LNCaP clone FGC (cell line): ENCODE results near the gene BABAM2.

ENCODE experiments used
- DNase-seq: peaks from one replicate; pipeline ENCODE4 v3.0.0-alpha.2; 2011; ENCODE audit warnings: low read depth
- H3K4me3 ChIP-seq: 2 replicates; pipeline ENCODE4 v1.5.1; 2011; ENCODE audit warnings: mild to moderate bottlenecking, low read depth, low read length, control low read depth
- CTCF ChIP-seq: IDR thresholded peaks from 2 replicates; pipeline ENCODE4 v1.5.1; 2012; ENCODE audit warnings: mild to moderate bottlenecking; ENCODE audit not compliant: control insufficient read depth, insufficient read depth; ENCODE audit errors: extremely low read depth

Gene BABAM2

GRCh38 chr2:28286678-28287077 lies 396.1 kb downstream of the BABAM2 start:
- no peak for DNase-seq
- H3K4me3 ChIP-seq = no peak overlapping the region
- TF ChIP-seq CTCF = no peak

GRCh38 chr2:28287256-28287915 lies 396.9 kb downstream of the BABAM2 start:
- DNase-seq = no peak
- no peak overlapping the region for H3K4me3 ChIP-seq
- no peak for TF ChIP-seq CTCF

- H3K4me3 ChIP-seq = no peak overlapping the region
- no peak for TF ChIP-seq CTCF
- no peak for DNase-seq
These were observed 398.1 kb downstream of the BABAM2 start for GRCh38 chr2:28288620-28289019.

GRCh38 chr2:28291811-28292440 lies 401.4 kb downstream of the BABAM2 start:
- no peak overlapping the region for H3K4me3 ChIP-seq
- TF ChIP-seq CTCF = no peak
- no peak for DNase-seq

- DNase-seq = no peak
These were observed 402.0 kb downstream of the BABAM2 start for GRCh38 chr2:28292491-28292890.

GRCh38 chr2:28293416-28293815 lies 402.9 kb downstream of the BABAM2 start:
- no peak for TF ChIP-seq CTCF
- no peak for DNase-seq
- H3K4me3 ChIP-seq = no peak overlapping the region

More at GRCh38 chr2:28292491-28292890, 402.0 kb downstream of the BABAM2 start:
- TF ChIP-seq CTCF = no peak
- no peak overlapping the region for H3K4me3 ChIP-seq

GRCh38 chr2:28294451-28294850 lies 403.9 kb downstream of the BABAM2 start:
- no peak for DNase-seq
- H3K4me3 ChIP-seq = no peak overlapping the region
- TF ChIP-seq CTCF = no peak
